ENCODE measurements around the gene SYNGAP1.

Gene SYNGAP1

DNA sequence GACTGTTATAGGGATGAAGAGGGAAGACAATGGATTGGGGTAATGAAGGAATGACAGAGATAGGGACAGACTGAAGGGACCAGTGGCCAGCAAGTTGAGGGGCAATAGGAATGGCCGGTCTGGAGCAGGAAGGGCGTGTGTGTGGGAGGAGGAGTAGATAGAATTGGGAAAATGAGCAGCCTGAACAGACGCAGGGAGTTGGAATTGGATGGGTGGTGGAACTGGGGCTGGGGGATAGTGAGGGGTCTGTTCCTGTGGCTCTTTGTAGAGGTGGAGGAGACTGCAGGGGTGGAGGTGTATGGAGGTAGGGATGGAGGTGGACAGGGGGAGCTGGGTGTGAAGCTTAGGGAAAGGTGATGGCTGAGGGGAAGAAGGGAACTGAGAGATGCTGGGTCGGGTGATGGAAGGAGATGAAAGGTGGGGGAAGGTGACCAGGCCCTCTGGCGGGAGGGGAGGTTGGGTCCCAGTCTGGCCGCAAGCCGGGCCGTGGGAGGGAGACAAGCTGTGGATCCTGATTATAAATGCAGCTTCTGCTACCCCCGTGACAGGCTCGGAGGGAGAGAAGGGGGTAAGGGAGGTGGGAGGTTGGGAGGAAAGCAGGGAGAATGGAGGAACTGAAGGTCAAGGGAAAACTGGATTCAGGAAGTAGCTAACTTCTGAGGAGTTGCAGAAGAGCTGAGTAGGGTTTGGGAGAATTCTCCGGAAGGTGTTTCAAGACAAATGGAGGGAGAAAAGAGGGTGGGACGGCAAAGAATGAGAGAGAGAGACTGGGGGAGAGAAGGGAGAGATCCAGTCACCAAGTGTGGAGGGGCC, 5.2 kb downstream of the SYNGAP1 start:
- no peak for FAIRE-seq

DNA sequence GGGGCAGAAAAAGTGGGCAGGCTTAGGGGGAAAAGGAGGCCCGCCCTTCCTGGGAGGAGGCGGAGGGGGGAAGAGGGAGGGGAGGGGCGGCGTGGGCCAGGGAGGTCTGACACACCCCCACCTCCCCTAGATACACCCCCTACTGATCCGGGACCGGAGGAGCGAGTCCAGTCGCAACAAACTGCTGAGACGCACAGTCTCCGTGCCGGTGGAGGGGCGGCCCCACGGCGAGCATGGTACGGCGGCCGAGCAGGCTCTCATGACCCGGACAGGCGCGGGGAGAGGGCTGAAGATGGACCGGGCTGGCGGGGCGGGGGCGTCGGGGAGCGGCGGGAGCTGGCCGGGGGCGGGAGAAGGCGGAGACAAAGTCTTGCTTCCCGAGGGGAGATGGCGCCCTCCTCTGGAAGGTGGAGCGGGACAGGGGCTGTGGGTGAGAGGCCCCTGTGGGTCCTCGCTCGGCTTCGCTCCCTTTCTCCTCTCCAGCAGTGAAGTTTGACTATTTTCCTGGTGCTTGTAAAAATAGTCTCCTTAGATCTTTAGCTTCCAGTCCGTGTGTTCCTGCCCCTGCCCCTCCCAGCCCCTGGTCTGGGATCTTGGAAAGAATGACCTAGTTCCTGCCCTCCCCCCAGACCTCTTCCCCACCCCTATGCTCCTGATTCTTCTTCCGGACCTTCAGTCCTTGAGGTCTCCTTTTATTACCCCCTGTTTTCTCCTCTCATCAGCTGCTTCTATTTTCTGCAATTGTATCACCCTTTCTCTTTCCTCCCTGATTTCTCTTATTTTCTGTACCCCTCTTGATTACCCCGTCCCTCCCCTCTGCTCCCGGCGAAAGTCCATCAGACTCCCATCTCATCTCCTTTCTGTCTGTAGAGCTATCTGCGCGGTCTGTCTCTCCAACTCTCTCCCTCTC, 6.1 kb downstream of the SYNGAP1 start:
- FAIRE-seq: no peak

DNA sequence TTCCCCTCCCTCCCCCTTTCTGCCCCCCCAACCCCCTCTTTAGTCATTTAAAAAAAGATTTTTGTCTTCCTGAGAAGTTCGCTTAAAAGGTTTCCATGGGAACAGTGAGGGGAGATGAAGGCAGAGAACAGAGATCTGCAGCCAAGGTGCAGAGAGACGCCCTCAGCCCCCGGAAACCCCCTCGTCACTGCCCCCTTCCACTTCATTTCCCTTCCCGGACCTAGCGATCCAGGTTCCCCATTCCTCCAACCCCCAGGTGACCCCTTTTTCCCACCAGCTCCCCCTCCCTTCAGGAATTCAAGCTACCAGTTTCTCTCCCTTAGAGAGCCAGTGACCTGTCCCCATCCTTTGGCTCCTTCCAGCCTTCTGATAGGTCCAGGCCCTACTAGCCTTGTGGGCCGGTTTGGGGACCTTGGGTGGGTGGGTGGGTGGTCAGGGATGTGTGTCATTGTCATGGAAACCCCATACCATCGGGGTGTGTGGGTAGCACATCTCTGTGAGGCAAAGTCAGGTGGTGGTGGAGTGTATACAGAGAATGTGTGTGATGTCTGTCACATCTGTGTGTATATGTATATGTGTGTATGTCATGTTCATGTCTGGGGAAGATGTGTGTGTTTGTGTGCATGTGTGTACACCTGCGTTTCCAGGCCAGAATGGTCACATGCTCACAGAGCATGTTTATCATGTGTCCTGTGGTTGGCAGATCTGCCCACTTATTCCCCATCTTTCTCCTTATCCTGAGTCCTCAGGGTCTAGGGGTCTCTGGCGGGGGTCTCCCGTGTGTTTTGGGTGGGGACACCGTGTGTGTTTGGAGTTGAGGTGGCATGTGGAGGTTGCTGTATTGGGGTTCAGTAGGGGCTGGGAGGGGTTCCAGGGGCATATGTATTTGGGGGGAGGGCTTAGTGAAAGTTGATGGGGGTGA, 7.0 kb downstream of the SYNGAP1 start:
- no peak for FAIRE-seq

- no peak for FAIRE-seq
Measured at GRCh38 chr6:33427585-33428223, 7.8 kb downstream of the SYNGAP1 start.

- FAIRE-seq: no peak
Measured at GRCh38 chr6:33428224-33428965, 8.5 kb downstream of the SYNGAP1 start.

GRCh38 chr6:33428966-33429749, 9.3 kb downstream of the SYNGAP1 start:
- FAIRE-seq: no peak

- no peak for FAIRE-seq
Measured at GRCh38 chr6:33429750-33430052, 9.8 kb downstream of the SYNGAP1 start.

GRCh38 chr6:33430334-33430733, 10.5 kb downstream of the SYNGAP1 start:
- no peak for FAIRE-seq

DNA sequence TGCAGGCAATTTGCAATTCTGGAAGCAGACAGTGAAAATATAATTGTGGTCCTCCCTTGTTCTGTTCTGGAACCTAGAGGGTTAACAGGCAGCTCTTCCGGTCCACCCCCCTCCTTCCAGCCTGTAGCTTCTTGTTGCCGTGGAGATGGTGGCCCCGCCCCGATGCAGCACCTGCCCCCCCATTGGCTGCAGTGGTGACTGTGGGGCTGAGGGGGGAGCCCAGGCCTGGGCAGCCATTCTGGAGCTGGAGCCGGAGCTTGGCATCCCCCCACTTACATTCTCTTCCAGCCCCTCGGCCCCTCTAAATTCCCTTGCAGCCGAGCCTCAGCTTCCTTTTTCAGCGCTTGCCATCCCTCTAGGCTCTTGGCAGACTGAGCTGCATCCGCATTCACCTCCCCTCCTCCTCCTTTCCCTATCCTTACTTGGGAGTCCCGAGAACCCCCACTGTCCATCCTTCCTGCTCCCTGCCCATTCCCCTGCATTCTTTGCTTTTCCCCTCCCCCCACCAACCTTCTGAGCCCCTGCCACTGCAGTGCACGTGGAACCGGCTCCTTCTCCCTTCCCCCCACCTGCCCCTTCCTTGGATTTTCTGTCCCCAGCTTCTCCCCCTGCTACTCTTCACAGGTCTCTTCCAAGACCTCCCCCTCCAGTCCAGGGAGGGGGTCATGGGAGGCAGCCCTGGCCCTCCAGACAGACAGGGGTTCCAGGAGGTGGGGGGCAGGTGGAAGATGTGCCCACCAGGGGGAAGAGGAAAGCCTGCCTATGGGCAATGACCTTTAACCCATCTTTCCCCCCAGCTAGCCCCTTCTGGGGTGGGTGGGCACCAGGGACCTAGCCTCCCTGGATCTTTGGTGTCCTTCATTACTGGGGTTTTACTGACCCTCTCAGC, 11.4 kb downstream of the SYNGAP1 start:
- no peak for FAIRE-seq

DNA sequence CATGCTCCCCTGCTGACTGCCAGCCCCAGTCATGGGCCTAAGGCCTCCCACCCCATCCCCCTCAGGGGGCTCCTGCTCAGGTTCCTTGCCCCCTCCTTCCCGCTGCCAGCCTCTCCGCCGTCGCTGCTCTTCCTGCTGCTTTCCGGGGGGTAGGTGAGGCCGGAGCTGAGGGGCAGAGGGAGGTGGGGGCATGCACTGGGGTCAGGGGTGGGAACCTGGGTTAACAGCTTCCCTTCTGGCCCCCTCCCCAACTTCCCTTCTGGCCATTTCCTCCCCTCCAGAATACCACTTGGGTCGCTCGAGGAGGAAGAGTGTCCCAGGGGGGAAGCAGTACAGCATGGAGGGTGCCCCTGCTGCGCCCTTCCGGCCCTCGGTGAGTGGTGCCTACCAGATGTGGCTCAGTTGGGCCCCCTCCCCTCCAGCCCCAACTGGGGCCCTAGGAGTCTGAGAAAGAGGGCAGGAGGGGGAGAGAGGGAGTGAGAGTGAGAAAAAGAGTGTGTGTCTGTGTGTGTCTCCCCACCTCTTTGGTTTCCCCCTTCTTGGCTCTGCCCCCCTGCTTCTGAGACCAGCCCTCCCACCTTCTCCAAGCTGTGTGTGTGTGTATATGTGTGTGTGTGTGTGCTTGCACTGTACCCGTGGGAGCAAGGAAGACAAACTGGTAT, 12.1 kb downstream of the SYNGAP1 start:
- FAIRE-seq: no peak

DNA sequence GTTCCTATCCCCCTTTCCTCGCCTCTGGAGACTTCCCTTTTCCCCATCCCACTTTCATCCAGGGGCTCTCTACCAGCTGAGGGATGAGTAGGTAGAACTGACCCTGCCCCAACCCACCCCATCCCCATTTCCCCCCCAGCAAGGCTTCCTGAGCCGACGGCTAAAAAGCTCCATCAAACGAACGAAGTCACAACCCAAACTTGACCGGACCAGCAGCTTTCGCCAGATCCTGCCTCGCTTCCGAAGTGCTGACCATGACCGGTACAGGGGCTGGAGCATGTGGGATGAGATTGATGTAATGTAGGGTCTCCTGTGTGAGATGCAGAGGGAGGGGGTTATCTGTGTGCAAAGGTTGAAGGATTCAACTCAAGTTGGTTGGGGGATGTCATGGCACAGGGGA, 12.7 kb downstream of the SYNGAP1 start:
- FAIRE-seq: no peak

GRCh38 chr6:33433001-33433543, 13.2 kb downstream of the SYNGAP1 start:
- no peak for FAIRE-seq

DNA sequence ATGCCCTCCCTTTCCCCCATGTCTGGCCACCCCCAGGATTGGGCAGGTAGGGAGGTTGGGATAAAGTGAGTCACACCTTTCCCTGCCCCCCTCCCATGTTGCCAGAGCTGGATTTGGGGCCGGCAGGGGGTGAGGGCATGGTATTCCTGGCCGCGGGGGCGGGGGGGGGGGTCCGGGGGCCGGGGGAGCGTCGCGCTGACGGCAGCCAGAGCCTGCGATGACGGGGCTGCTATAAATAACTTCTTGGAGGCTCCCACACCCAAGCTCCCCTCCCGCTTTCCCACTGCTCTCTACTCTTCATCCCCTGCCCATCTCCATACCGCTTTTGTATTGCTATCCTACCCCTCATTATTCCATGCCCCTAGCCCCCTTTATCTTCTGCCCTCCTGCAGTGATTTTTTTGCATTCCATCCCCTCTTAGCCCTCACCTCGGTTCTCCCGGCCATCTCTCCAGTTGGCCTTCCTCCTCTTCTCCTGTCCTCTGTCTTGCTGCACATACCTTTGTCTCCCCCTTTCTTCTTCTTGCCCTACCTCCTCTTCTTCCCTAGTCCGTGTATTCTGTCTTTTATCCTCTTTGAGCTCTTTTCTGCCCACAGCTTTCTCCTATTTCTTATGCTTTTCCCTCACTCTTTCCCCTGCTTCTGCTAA, 13.8 kb downstream of the SYNGAP1 start:
- FAIRE-seq: no peak

DNA sequence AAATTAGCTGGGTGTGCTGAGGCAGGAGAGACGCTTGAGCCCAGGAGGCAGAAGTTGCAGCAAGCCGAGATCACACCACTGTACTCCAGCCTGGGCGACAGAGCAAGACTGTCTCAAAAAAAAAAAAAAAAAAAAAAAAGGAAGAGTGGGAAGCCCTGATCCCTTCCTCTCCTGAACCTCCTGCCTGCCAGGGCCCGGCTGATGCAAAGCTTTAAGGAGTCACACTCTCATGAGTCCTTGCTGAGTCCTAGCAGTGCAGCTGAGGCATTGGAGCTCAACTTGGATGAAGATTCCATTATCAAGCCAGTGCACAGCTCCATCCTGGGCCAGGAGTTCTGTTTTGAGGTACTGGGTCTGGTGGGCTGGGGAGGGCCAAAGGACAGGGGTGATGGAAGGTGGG, 15.1 kb downstream of the SYNGAP1 start:
- no peak for FAIRE-seq

- no peak for FAIRE-seq
Measured at GRCh38 chr6:33437666-33438065, 17.8 kb downstream of the SYNGAP1 start.

- FAIRE-seq: no peak
Measured at GRCh38 chr6:33438978-33439594, 19.2 kb downstream of the SYNGAP1 start.

GRCh38 chr6:33439956-33440648, 20.2 kb downstream of the SYNGAP1 start:
- FAIRE-seq: no peak

Data from TTC549 (cell line).